HG03457 (cell line): Measurements from ENCODE around the gene DNPH1.

ENCODE experiments used
- ATAC-seq: cut with Tn5 transposase; IDR thresholded peaks from one replicate; pipeline ENCODE4 v1.9.1; 2021; ENCODE audit warnings: moderate number of reproducible peaks; ENCODE audit not compliant: unreplicated experiment

DNPH1 gene

DNA sequence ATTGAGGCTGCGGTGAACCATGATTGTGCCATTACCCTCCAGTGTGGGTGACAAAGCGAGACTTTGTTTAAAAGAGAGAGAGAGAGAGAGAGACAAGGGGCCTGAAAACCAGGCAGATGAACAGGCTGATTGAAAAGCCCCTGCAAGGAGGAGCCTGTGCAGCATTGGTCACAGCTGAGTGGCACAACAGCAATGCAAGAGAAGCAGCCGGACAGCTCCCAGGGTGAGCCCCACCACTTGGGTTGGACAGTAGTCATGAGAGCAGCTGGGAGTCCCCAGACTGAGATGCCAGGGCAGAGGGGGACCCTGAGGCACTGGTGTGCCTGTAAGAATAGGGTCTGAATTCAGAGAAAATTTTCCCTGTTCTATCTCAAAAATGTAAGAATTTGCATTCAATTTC lies 10.2 kb downstream of the DNPH1 start:
- ATAC-seq = no peak

DNA sequence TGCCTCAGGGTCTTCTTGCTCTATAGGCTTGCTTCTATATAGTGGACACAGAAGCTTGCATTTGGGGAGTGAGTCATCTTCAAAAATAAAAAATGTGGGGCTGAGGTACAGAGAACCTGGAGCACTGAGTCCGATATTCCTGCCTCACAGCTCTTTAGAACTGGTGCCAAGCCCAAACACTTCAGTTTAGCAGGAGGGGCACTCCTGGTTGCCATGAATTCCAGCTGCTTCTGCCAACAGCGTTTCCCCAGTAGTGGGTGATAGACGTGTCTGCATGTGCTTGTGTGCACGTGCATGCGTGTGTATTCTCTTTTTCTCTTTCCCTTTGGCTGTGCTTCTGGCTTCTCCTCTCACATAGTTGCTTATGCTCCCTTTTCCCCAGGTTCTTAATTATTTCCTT lies 11.9 kb downstream of the DNPH1 start:
- ATAC-seq = no peak

DNA sequence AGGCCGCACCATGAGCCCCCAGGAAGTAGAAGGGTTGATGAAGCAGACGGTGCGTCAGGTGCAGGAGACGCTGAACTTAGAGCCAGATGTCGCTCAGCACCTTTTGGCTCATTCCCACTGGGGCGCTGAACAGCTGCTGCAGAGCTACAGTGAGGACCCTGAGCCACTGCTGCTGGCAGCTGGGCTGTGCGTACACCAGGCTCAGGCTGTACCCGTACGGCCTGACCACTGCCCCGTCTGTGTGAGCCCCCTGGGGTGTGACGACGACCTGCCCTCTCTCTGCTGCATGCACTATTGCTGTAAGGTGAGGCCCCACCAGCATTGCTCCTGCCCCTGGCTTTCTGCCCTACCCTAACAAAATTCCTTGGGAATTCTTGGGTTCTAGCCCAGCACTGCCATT lies 13.1 kb downstream of the DNPH1 start:
- no peak for ATAC-seq

DNA sequence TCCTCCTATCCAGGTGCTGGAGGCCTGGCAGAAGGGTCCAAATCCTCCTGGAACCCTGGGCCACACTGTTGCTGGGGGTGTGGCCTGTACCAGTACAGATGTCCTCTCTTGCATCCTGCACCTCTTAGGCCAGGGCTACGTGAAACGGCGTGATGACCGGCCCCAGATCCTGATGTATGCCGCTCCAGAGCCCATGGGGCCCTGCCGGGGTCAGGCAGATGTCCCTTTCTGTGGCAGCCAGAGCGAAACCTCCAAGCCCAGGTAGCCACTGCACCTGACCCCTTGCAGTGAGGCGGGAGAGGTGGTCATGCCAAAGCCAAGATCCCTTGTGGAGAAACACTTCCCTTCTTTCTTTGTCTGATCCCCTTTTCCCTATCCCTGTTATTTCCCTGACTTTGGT lies 14.2 kb downstream of the DNPH1 start:
- ATAC-seq = no peak

DNA sequence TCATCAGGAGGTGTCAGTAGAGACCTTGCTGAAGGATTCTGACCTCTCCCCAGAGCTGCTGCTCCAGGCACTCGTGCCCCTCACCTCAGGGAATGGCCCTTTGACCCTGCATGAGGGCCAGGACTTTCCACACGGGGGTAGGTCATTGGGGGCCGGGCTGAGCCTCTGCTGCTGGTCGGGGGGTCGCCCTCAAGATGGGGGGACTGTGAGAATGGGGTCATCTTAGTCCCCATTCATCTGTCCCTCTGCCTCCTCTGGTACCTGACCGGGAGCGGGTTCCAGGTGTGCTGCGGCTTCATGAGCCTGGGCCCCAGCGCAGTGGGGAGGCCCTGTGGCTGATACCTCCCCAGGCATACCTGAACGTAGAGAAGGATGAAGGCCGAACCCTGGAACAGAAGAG lies 15.8 kb downstream of the DNPH1 start:
- ATAC-seq = no peak

DNA sequence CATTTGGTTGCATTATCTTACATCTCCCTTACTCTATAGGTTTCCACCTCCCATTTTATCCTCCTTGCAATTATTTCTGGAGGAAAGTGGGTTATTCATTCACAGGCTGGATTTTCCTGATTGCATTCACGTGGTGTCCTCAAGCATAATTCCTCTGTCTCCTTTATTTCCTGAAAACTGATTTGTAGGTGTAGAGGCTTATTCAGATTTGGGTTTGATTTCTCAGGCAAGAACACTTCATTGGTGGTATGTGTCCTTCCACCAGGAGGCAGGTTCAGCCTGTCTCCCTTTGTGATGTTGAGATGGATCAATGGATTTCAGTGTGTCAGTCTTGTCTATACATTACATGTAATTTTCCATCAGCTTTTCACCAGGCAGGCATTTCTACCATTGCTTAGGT lies 17.3 kb downstream of the DNPH1 start:
- no peak for ATAC-seq

DNA sequence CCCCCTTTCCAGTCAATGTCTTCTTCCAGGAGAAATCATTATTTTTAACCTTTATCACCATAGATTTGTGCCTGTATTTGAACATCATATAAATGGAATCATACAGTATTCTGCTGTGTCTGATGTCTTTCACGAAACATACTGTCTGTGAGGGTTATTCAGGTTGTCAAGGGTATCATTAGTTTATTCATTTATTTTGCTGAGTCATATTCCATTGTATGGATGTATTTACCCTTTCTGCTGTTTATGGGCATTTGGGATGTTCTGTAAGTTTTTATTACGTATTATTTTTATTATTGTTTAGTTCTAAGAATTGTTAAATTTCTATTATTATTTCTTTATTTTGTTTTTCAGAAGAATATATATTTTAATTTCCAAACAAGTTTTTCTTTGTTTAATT lies 22.0 kb downstream of the DNPH1 start:
- no peak for ATAC-seq

DNA sequence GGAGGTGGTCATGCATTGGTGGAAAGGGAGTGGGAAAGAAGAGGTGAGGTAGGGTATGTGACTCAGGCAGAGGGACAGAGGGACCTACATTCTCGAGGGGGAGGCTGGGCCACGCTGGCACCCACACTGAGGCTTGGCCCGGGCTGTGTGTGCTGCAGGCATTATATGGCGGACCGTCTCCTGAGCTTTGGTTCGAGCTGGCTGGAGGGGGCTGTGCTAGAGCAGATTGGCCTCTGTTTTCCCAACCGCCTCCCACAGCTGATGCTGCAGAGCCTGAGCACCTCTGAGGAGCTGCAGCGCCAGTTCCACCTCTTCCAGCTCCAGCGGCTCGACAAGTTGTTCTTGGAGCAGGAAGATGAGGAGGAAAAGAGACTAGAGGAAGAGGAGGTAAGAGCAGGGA lies 23.4 kb downstream of the DNPH1 start:
- ATAC-seq = no peak

DNA sequence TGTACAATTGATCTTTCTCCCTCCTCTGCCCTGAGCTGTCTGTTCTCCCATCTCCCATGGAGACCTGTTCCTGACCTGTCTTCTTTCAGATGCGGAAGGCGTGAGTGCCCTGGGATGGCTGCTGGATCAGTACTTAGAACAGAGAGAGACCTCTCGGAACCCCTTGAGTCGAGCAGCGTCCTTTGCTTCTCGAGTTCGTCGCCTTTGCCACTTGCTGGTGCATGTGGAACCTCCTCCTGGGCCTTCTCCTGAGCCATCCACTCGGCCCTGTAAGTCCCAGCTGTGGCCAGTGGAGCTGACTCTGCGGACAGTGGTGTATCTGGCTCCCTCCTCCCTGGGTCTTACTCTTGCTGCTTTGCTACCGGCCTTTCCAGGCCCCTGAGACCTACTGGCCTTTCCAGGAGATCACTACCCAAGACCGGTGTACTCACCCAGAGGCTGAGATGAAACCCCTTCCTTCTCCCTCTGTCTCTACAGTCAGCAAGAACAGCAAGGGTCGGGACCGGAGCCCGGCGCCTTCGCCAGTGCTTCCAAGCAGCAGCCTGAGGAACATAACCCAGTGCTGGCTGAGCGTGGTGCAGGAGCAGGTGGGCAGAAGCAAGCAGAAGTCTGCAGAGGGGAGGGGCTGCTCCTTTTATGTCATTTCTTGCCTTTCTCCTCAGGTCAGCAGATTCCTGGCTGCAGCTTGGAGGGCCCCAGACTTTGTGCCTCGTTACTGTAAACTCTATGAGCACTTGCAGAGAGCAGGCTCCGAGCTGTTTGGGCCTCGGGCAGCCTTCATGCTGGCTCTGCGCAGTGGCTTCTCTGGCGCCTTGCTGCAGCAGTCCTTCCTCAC lies 24.8 kb downstream of the DNPH1 start:
- ATAC-seq = no peak

DNA sequence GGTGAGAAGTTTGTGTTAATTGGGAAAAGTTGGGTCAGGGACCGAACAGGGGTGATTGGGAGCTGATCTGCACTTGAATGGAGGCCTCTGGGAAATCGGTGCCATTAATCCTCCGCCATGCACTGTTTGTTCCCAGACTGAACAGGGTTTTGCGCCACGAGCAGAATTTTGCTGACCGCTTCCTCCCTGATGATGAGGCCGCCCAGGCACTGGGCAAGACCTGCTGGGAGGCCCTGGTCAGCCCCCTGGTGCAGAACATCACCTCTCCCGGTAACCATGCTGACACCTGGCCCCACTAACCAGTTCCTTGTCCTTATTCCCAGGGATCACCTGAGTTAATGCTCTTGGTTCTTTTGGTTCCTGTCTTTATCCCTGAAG lies 25.6 kb downstream of the DNPH1 start:
- no peak for ATAC-seq

DNA sequence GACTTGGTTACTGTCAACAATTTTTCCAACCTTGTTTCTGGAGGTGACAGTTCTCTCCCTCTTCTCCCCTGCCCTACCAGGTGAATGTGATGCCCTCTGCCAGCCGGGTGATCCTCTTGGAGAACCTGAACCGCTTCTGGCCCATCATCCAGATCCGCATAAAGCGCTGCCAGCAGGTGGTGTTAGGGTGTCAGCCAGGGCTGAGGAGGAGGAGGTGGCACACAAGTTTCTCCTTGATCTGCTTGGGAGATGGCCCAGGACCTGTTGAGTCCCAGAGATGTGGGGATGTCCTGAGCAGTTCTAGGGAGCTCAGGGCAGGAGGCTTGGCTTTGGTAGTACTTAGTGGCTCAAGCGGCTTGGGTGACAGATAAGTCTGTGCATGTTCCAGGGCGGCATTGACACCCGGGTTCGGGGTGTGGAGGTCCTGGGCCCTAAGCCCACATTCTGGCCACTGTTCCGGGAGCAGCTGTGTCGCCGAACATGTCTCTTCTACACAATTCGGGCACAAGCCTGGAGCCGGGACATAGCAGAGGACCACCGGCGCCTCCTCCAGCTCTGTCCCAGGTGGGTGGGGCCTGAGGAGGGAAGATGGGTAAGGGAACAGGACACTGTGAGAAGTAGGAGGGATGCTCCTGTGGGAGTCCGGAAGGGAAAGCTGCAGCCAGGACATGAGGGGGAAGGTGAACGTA lies 26.1 kb downstream of the DNPH1 start:
- ATAC-seq = no peak

DNA sequence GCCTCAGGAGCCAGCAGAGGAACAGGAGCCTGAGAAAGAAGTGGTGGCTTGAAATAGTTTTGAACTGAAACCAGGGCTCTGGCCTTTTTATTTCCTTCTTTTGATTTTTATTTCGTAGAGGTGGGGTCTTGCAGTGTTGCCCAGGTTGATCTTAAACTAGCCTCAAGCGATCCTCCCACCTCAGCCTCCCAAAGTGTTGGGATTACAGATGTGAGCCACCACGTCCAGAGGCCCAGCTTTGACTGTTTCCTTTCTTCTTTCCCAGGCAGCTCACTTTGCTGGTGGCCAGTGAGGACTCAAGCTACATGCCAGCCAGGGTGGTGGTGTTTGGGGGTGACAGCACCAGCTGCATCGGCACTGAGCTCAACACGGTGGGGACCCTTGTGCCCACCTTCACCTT lies 26.8 kb downstream of the DNPH1 start:
- no peak for ATAC-seq

DNA sequence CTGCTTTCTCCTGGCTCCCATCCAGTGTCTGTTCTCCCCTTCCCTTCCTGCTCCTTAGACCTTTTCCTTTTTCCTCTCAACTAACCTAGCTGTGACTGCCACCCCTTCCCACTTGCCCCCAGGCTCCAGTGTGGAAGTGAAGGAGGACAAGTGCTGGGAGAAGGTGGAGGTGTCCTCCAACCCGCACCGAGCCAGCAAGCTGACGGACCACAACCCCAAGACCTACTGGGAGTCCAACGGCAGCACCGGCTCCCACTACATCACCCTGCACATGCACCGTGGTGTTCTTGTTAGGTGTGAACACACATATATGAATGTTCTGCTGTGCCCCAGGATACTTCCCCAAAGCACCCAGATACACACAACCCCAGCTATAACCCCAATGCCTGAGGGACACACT lies 28.7 kb downstream of the DNPH1 start:
- ATAC-seq = no peak

DNA sequence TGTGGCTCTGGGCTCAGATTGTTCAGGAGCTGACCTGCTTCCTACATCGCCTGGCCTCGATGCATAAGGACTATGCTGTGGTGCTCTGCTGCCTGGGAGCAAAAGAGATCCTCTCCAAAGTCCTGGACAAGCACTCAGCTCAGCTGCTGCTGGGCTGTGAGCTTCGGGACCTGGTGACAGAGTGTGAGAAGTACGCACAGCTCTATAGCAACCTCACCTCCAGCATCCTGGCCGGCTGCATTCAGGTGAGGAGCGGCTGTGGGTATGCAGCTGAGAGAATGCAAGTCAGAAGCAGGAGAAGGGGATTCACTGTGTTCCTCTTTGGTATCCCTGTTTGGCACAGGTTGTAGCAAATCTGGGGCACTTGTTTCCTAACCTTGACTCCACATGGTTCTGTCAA lies 29.4 kb downstream of the DNPH1 start:
- ATAC-seq = no peak

DNA sequence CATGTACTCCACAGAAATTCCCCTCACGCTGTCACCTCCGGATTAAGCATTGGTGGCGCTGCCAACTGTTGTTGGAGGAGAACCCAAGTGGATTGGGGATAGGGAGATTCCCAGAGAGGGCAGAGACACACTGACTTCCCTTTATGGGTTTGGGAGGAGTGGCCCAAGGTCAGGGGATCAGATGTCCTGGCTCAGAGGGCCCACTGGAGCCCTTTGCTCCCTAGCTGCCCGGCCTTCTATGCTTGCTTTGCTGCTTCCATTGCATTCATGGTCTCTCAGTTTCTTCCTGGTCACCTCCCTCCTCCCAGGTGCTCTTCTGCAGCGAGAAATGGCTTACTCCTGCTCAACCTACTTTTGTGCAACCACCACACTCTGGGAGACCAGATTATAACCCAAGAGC lies 32.9 kb downstream of the DNPH1 start:
- no peak for ATAC-seq

DNA sequence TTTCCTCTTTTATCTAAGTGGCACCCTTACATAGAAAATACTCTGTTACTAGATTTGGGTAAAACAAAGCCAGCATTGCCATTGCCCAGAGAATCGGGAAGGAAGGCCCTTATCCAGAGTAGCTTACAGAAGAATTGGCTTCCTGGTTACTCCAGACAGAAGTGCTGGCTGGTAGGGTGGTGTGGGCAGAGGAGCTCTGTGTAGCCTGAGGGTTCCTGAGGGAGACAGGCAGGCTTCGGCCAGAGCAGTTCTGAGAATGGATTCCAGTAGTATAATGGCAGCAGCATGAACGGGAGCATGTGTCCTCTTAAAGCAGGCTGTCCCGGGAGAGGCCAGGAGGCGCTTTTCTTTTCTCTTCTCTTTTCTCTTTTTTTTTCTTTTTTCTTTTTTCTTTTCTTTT lies 35.4 kb downstream of the DNPH1 start:
- no peak for ATAC-seq

DNA sequence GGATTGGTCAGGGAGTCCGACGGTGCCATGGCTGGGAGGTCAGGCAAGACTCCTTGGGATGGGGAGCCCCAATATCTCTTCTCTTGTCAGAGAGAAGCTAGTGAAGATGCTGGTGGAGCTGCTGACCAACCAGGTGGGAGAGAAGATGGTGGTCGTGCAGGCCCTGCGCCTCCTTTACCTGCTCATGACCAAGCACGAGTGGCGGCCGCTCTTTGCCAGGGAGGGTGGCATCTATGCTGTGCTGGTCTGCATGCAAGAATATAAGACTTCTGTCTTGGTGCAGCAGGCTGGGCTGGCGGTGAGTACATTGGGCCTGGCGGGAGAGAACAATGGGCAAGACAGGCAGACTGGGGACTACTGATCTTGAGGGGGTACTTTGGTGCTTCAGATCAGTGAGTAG lies 36.4 kb downstream of the DNPH1 start:
- ATAC-seq = no peak

DNA sequence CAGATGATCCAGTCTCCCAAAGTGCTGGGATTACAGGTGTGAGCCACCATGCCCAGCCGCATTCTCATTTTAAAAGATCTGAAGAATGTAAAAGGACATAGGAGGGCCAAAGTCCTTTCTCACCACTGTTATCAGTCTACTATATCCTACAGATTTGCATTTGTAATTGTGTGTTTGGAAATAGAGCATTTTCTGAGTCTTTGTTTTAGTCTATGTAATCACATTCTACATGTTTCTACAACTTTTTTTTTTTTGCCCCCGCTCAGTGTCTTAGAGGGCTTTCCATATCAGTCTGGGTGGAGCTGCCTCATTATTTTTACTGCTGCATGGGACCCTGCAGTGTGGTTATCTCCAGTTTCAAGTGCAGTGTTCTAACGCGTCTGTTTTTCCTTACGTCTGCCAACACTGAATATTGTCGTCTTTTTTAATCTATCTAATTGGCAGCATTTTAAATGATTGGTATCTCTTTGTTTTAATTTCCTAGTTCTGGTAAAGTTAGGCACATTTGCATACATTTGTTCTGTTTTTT lies 39.4 kb downstream of the DNPH1 start:
- ATAC-seq = no peak

DNA sequence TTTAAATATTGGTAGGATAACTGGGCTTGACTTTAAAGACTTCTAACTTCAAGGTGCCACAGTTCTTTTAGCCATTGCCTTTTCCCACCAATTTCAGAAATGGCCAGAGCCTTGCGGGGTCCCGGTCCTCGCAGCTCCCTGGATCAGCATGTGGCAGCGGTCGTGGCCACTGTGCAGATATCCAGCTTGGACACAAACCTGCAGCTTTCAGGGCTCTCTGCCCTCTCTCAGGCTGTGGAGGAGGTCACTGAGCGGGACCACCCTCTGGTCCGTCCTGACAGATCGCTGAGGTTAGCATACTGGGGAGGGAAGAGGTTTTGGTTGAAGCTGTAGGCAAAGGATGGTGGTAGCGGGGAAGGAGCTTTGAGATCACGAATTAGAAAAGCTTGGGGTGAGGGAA lies 40.9 kb downstream of the DNPH1 start:
- ATAC-seq = no peak

DNA sequence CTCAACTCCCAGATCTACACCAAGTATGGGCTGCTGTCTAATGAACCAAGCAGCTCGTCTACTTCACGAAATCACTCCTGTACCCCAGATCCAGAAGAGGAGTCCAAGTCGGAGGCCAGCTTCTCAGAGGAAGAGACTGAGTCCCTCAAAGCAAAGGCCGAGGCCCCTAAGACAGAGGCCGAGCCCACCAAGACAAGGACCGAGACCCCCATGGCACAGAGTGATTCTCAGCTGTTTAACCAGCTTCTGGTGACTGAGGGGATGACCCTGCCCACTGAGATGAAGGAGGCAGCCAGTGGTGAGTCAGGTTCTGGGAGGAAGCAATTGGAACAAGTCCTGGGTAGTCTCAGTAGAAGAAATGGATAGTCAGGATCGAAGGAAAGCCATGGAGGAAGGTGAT lies 41.5 kb downstream of the DNPH1 start:
- no peak for ATAC-seq

DNA sequence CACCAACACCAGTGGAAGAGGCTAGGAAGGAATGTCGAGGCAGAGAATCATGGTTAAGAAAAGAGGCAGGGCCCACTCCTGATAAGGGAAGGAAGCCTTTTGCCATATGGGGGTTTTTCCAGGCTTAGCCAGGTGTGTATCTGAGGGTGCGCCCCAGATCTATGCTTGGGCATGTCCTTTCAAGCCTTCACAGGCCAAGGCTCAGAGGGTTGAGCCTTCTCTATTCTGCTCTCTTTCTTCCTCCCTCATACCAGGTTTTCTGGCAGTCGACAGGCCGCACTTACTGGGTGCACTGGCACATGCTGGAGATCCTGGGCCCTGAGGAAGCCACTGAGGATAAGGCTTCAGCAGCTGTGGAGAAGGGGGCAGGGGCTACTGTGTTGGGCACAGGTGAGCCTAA lies 42.6 kb downstream of the DNPH1 start:
- ATAC-seq = no peak

DNA sequence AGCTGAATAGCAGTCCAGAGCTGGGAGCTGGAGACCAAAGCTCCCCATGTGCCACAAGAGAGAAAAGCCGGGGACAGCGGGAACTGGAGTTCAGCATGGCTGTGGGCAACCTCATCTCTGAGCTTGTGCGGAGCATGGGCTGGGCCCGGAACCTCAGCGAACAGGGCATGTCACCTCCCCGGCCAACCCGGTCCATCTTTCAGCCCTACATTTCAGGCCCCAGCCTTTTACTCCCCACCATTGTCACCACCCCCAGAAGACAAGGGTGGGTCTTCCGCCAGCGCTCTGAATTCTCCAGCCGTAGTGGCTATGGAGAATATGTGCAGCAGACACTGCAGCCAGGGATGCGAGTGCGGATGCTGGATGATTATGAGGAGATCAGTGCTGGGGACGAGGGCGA lies 43.3 kb downstream of the DNPH1 start:
- no peak for ATAC-seq
